Liver (tissue), 9 donors: ENCODE data around the gene CAPN10. TPM values are rescaled to one million over a fixed set of nuclear protein-coding genes. Genes with fewer than 3 reads are reported as not detected.

ENCODE experiments used
- DNase-seq: peaks from one replicate; pipeline ENCODE4 v3.0.0-alpha.2; 2017; ENCODE audit warnings: low spot score
- H3K27ac ChIP-seq, 2 donors: one replicate each; pipeline ENCODE4 v1.7.0; 2013; ENCODE audit warnings: inconsistent platforms in 2 of 2, low read length in 2 of 2, control low read depth in 1 of 2, low read depth in 1 of 2, mild to moderate bottlenecking in 1 of 2
- H3K27me3 ChIP-seq, 4 donors: one replicate each; pipeline versions ENCODE4 v1.6.1 to v1.7.0; 2013; ENCODE audit warnings: low read length in 3 of 4, inconsistent platforms in 1 of 4, mild to moderate bottlenecking in 1 of 4, moderate library complexity in 1 of 4; ENCODE audit not compliant: control insufficient read depth in 4 of 4, insufficient read depth in 4 of 4
- H3K36me3 ChIP-seq, 4 donors: one replicate each; pipeline versions ENCODE4 v1.6.1 to v1.7.0; 2013; ENCODE audit warnings: low read length in 3 of 4, mild to moderate bottlenecking in 3 of 4, low read depth in 1 of 4, moderate library complexity in 1 of 4; ENCODE audit not compliant: control insufficient read depth in 4 of 4, insufficient read depth in 3 of 4
- H3K4me1 ChIP-seq, 4 donors: one replicate each; pipeline versions ENCODE4 v1.6.1 to v1.7.0; 2013; ENCODE audit warnings: low read length in 3 of 4, mild to moderate bottlenecking in 3 of 4, moderate library complexity in 1 of 4; ENCODE audit not compliant: control insufficient read depth in 4 of 4, insufficient read depth in 4 of 4
- H3K4me3 ChIP-seq, 3 donors: one replicate each; pipeline versions ENCODE4 v1.6.1 to v1.7.0; 2013; ENCODE audit warnings: low read length in 3 of 3, control low read depth in 1 of 3, low read depth in 1 of 3, mild to moderate bottlenecking in 1 of 3
- H3K9ac ChIP-seq, 2 donors: one replicate each; pipeline ENCODE4 v1.7.0; 2013; ENCODE audit warnings: low read length in 2 of 2, mild to moderate bottlenecking in 2 of 2, moderate library complexity in 2 of 2, control low read depth in 1 of 2, low read depth in 1 of 2
- H3K9me3 ChIP-seq, 4 donors: one replicate each; pipeline versions ENCODE4 v1.6.1 to v1.7.0; 2013; ENCODE audit warnings: low read length in 3 of 4; ENCODE audit not compliant: control insufficient read depth in 4 of 4
- EGR1 ChIP-seq, 2 donors: IDR thresholded peaks; 2 replicates each; pipeline ENCODE4 v1.6.1; 2016 to 2018; ENCODE audit warnings: antibody characterized with exemption in 2 of 2, low read depth in 2 of 2
- FOXA1 ChIP-seq: IDR thresholded peaks from 2 replicates; pipeline ENCODE4 v1.6.1; 2016; ENCODE audit warnings: antibody characterized with exemption
- FOXA2 ChIP-seq: IDR thresholded peaks from 2 replicates; pipeline ENCODE4 v1.6.1; 2016; ENCODE audit warnings: antibody characterized with exemption
- GABPA ChIP-seq, 2 donors: IDR thresholded peaks in 1 of 2; conservative IDR thresholded peaks in 1 of 2; 2 replicates each; pipeline ENCODE4 v1.6.1; 2016; ENCODE audit warnings: antibody characterized with exemption in 2 of 2, mild to moderate bottlenecking in 1 of 2, moderate library complexity in 1 of 2
- HNF4A ChIP-seq, 2 donors: conservative IDR thresholded peaks; 2 replicates each; pipeline ENCODE4 v1.6.1; 2016; ENCODE audit warnings: antibody characterized with exemption in 2 of 2, mild to moderate bottlenecking in 2 of 2
- HNF4G ChIP-seq: IDR thresholded peaks from 2 replicates; pipeline ENCODE4 v1.6.1; 2016; ENCODE audit warnings: antibody characterized with exemption
- JUND ChIP-seq, 2 donors: IDR thresholded peaks; 2 replicates each; pipeline ENCODE4 v1.6.1; 2016; ENCODE audit warnings: antibody characterized with exemption in 2 of 2
- MAX ChIP-seq: IDR thresholded peaks from 2 replicates; pipeline ENCODE4 v1.6.1; 2016; ENCODE audit warnings: antibody characterized with exemption
- NR2F2 ChIP-seq: IDR thresholded peaks from 2 replicates; pipeline ENCODE4 v1.6.1; 2016; ENCODE audit warnings: antibody characterized with exemption
- RAD21 ChIP-seq, 2 donors: IDR thresholded peaks; 2 replicates each; pipeline ENCODE4 v1.6.1; 2016; ENCODE audit warnings: antibody characterized with exemption in 2 of 2, mild to moderate bottlenecking in 2 of 2
- RXRA ChIP-seq, 2 donors: IDR thresholded peaks; 2 replicates each; pipeline ENCODE4 v1.6.1; 2017 to 2018; ENCODE audit warnings: antibody characterized with exemption in 2 of 2, mild to moderate bottlenecking in 1 of 2
- SP1 ChIP-seq: IDR thresholded peaks from 2 replicates; pipeline ENCODE4 v1.6.1; 2018; ENCODE audit warnings: antibody characterized with exemption, mild to moderate bottlenecking
- TAF1 ChIP-seq: conservative IDR thresholded peaks from 2 replicates; pipeline ENCODE4 v1.6.1; 2016; ENCODE audit warnings: antibody characterized with exemption, mild to moderate bottlenecking
- YY1 ChIP-seq: IDR thresholded peaks from 2 replicates; pipeline ENCODE4 v1.6.1; 2016; ENCODE audit warnings: antibody characterized with exemption, mild to moderate bottlenecking
- WGBS: extraction: QIAGEN DNeasy Blood & Tissue Kit; methylation state at CpG from one replicate; pipeline ENCODE4 v1.1.7; 2013; 5-methylcytosine and 5-hydroxymethylcytosine counted together
- polyA plus RNA-seq, 2 donors: library from polyadenylated mRNA; stranded (reverse) in 1 of 2; unstranded in 1 of 2; fragments of 200-250 nt in 1 of 2; fragments of >200 nt in 1 of 2; fragmentation: Nextera tagmentation in 1 of 2; extraction: Ambion mirVana in 1 of 2; gene quantifications; one replicate each; pipeline versions ENCODE4 v1.2.1 to v1.2.3, GENCODE V29; 2013 to 2015
- total RNA-seq, 2 donors: library from RNA; depleted of rRNA; stranded (reverse); fragments of >200 nt; gene quantifications; one replicate each; pipeline ENCODE4 v1.2.3, GENCODE V29; 2014
- TF ChIP-seq, protein P1 (sequence below): IDR thresholded peaks from 2 replicates; pipeline ENCODE4 v1.6.1; 2016; ENCODE audit warnings: antibody characterized with exemption
- TF ChIP-seq, protein P2 (sequence below): IDR thresholded peaks from 2 replicates; pipeline ENCODE4 v1.6.1; 2016; ENCODE audit warnings: antibody characterized with exemption, mild to moderate bottlenecking
- TF ChIP-seq, protein P3 (sequence below): IDR thresholded peaks from 2 replicates; pipeline ENCODE4 v1.6.1; 2016; ENCODE audit warnings: antibody characterized with exemption
- donor health status: healthy.
- donor health status: healthy.
- donor health status: healthy.
- donor health status: healthy.
- donor health status: healthy.

CAPN10 gene
- total and polyA plus RNA-seq, 4 donors: 4.8 to 11.3 (median 6.5) TPM

DNA sequence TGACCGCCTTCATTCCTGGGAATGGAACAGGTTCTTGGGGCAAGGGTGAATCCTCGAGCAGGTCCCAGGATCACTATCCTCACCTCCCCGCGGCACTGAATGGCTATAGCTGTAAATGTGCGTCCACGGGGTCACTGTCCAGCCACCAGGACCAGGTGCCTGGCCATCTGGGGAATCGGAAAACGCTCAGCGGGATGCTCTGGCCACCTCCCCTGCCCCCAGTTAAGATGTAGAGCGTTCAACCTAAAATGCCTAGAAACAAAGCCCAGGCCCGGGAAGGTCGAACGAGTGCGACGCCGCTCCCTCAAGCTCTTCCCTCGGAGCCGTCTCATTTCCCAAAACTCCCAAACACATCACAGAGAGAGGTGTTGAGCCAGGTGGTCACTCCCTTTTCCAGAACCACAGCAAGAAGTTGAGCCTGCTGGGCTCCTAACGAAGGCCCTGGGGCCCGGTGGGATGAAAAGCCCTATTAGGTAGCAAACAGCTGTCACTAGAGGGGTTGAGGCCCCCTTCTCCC lies 795 bp upstream of the CAPN10 start:
- H3K36me3 ChIP-seq: no peaks in the 10 kb centered on the region
- H3K4me3 ChIP-seq: peak overlapping the region; percentile 80 to 95 (median 92)
- no peaks in the 10 kb centered on the region for H3K27me3 ChIP-seq
- peak overlapping the region; percentile 85 to 95 for H3K27ac ChIP-seq
- DNase-seq: no peak
- peak overlapping the region; percentile 94 to 99 for H3K9ac ChIP-seq
- peaks cover 18 to 54% (median 44%) of the 10 kb centered on the region in 4 donors for H3K4me1 ChIP-seq
- TF ChIP-seq, protein P1, sequence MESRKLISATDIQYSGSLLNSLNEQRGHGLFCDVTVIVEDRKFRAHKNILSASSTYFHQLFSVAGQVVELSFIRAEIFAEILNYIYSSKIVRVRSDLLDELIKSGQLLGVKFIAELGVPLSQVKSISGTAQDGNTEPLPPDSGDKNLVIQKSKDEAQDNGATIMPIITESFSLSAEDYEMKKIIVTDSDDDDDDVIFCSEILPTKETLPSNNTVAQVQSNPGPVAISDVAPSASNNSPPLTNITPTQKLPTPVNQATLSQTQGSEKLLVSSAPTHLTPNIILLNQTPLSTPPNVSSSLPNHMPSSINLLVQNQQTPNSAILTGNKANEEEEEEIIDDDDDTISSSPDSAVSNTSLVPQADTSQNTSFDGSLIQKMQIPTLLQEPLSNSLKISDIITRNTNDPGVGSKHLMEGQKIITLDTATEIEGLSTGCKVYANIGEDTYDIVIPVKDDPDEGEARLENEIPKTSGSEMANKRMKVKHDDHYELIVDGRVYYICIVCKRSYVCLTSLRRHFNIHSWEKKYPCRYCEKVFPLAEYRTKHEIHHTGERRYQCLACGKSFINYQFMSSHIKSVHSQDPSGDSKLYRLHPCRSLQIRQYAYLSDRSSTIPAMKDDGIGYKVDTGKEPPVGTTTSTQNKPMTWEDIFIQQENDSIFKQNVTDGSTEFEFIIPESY: no peak
- TF ChIP-seq, protein P2, sequence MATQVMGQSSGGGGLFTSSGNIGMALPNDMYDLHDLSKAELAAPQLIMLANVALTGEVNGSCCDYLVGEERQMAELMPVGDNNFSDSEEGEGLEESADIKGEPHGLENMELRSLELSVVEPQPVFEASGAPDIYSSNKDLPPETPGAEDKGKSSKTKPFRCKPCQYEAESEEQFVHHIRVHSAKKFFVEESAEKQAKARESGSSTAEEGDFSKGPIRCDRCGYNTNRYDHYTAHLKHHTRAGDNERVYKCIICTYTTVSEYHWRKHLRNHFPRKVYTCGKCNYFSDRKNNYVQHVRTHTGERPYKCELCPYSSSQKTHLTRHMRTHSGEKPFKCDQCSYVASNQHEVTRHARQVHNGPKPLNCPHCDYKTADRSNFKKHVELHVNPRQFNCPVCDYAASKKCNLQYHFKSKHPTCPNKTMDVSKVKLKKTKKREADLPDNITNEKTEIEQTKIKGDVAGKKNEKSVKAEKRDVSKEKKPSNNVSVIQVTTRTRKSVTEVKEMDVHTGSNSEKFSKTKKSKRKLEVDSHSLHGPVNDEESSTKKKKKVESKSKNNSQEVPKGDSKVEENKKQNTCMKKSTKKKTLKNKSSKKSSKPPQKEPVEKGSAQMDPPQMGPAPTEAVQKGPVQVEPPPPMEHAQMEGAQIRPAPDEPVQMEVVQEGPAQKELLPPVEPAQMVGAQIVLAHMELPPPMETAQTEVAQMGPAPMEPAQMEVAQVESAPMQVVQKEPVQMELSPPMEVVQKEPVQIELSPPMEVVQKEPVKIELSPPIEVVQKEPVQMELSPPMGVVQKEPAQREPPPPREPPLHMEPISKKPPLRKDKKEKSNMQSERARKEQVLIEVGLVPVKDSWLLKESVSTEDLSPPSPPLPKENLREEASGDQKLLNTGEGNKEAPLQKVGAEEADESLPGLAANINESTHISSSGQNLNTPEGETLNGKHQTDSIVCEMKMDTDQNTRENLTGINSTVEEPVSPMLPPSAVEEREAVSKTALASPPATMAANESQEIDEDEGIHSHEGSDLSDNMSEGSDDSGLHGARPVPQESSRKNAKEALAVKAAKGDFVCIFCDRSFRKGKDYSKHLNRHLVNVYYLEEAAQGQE: no peak
- TF ChIP-seq RXRA (IDR thresholded peaks at IDR 0.05): no peak
- no peak for TF ChIP-seq EGR1 (IDR thresholded peaks at IDR 0.05; ENCODE audit: low read depth in 2 of 2)
- no peak for TF ChIP-seq GABPA (IDR thresholded peaks at IDR 0.05 in 1 of 2, conservative IDR thresholded peaks at IDR 0.05 in 1 of 2)
- no peak for TF ChIP-seq FOXA1
- no peak for TF ChIP-seq HNF4G
- no peak for TF ChIP-seq HNF4A (conservative IDR thresholded peaks at IDR 0.05)
- no peak for TF ChIP-seq MAX
- TF ChIP-seq NR2F2: no peak
- TF ChIP-seq, protein P3, sequence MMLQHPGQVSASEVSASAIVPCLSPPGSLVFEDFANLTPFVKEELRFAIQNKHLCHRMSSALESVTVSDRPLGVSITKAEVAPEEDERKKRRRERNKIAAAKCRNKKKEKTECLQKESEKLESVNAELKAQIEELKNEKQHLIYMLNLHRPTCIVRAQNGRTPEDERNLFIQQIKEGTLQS: no peak
- TF ChIP-seq YY1: no peak
- 3% methylated on average over 20 of the region's 20 CpGs for WGBS
- no peaks in the 10 kb centered on the region for H3K9me3 ChIP-seq

- 5% methylated on average over 62 of the region's 62 CpGs for WGBS
- no peaks in the 10 kb centered on the region for H3K9me3 ChIP-seq
- H3K9ac ChIP-seq: peak overlapping the region; percentile 33 to 38
- H3K27me3 ChIP-seq: no peaks in the 10 kb centered on the region
- peak; percentile 59 for DNase-seq
- peak overlapping the region; percentile 23 to 95 for H3K27ac ChIP-seq
- peaks cover 0 to 6% (median 4%) of the 10 kb centered on the region in 4 donors for H3K36me3 ChIP-seq
- H3K4me3 ChIP-seq: peak overlapping the region; percentile 36 to 90 (median 80)
- H3K4me1 ChIP-seq: peaks cover 18 to 53% (median 40%) of the 10 kb centered on the region in 4 donors
- TF ChIP-seq TAF1 (no peak), EGR1 (IDR thresholded peaks at IDR 0.05; ENCODE audit: low read depth in 2 of 2) (no peak), SP1 (no peak), YY1 (no peak), NR2F2 (no peak), JUND (IDR thresholded peaks at IDR 0.05) (no peak), RAD21 (IDR thresholded peaks at IDR 0.05) (no peak), RXRA (IDR thresholded peaks at IDR 0.05) (no peak), MAX (no peak), HNF4G (no peak), FOXA1 (no peak), FOXA2 (no peak), GABPA (IDR thresholded peaks at IDR 0.05 in 1 of 2, conservative IDR thresholded peaks at IDR 0.05 in 1 of 2) (no peak)
- TF ChIP-seq, protein P3: no peak
- TF ChIP-seq, protein P2: no peak
Observed at GRCh38 chr2:240586919-240587800, 626 bp downstream of the CAPN10 start.
